BLaER1 treated with 17β-estradiol and CSF1 and Interleukin-3, amounts not matched to agents 10 nM and 100 nM (cell line): Measurements from ENCODE around the gene FBXL16.
A peak's percentile ranks its signal among the peaks of the same experiment; 100 is the strongest.
"Not testable (repeated sequence)": the region's sequence is repeated elsewhere in the genome, so short reads cannot be mapped to it uniquely, and the experiment has no call there.

Source experiments
- H3K27ac ChIP-seq, 11 experiments: shearing (Covaris generic); formaldehyde crosslinking; 2 replicates each; pipeline ENCODE4 v1.8.1; 2022
- H3K27me3 ChIP-seq, 11 experiments: shearing (Covaris generic); formaldehyde crosslinking; 2 replicates each; pipeline ENCODE4 v1.8.1; 2022
- H3K36me3 ChIP-seq, 11 experiments: shearing (Covaris generic); formaldehyde crosslinking; 2 replicates each; pipeline ENCODE4 v1.8.1; 2022
- H3K4me1 ChIP-seq, 10 experiments: shearing (Covaris generic); formaldehyde crosslinking; 2 replicates each; pipeline ENCODE4 v1.8.1; 2022
- H3K4me2 ChIP-seq, 11 experiments: shearing (Covaris generic); formaldehyde crosslinking; 2 replicates each; pipeline ENCODE4 v1.8.1; 2022
- H3K4me3 ChIP-seq, 10 experiments: shearing (Covaris generic); formaldehyde crosslinking; 2 replicates each; pipeline ENCODE4 v1.8.1; 2022
- H3K9ac ChIP-seq, 11 experiments: shearing (Covaris generic); formaldehyde crosslinking; 2 replicates each; pipeline ENCODE4 v1.8.1; 2022
- H3K9me3 ChIP-seq, 11 experiments: shearing (Covaris generic); formaldehyde crosslinking; replicated peaks in 1 of 11; 2 replicates each; pipeline ENCODE4 v1.8.1; 2022
- H4K20me1 ChIP-seq, 11 experiments: shearing (Covaris generic); formaldehyde crosslinking; 2 replicates each; pipeline ENCODE4 v1.8.1; 2022
- Cebpa-rat ChIP-seq, 11 experiments: shearing (Covaris generic); IDR thresholded peaks; 2 replicates each; pipeline ENCODE4 v1.8.1; 2022

FBXL16 gene, protein sequence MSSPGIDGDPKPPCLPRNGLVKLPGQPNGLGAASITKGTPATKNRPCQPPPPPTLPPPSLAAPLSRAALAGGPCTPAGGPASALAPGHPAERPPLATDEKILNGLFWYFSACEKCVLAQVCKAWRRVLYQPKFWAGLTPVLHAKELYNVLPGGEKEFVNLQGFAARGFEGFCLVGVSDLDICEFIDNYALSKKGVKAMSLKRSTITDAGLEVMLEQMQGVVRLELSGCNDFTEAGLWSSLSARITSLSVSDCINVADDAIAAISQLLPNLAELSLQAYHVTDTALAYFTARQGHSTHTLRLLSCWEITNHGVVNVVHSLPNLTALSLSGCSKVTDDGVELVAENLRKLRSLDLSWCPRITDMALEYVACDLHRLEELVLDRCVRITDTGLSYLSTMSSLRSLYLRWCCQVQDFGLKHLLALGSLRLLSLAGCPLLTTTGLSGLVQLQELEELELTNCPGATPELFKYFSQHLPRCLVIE

DNA sequence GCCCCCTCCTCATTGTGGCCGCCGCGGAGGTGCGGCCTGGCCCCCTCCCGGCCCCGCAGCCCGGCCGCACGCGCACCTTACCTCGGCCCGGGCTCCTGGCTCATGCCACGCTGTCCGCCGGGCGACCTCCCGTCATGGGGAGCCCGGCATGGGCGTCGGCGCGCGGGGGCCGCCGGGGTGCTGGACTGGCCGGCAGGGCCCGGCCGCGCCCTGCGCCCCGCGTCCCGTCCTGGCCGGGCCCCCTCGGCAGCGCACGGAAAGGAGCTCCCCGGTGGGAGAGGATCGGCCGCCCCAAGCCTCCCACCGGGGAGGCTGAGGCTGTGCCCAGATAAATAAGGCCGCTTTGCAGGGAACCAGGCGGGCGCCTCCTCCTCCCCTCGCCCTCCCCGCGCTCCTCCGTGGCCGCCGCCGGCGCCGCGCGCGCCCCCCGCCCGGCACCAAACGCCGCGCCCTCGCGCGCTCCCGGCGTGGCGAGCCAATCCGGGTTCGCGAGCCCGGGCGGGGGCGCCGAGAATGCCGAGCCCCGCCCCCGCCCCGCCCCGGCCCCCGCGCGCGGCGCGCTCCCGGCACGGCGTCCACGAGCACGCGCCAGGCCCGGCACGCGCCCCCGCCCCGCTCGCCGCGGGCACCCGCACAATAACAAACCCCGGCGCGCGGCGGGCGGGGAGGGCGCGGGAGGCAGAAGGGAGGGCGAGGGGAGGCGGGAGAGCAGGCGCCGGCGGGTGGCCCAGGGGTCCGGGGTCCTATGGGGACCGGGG lies at the start of gene FBXL16:
FBXL16 (minus strand) TSS at position 371 of the 758 bp plus-strand sequence. CDS start 8,396 bp downstream, outside the sequence.
- H4K20me1 ChIP-seq = peaks cover 0 to 98% (median 76%) of the 10 kb centered on the region in 11 experiments; a peak in 18 of 22 replicates
- peak within 1 kb of the TSS; percentile 83 to 94 (median 91) for H3K4me2 ChIP-seq
- H3K9ac ChIP-seq = peak within 1 kb of the TSS in 5 of 11 experiments; percentile 19 to 56 (median 47); a peak in 7 of 22 replicates
- H3K27ac ChIP-seq = no peak within 1 kb of the TSS
- peaks cover 100% of the 10 kb centered on the region in 11 experiments for H3K27me3 ChIP-seq
- peak within 1 kb of the TSS; percentile 34 to 67 (median 57); a peak in 19 of 20 replicates for H3K4me3 ChIP-seq
- H3K9me3 ChIP-seq = no peaks in the 10 kb centered on the region
- H3K36me3 ChIP-seq = no peaks in the 10 kb centered on the region
- H3K4me1 ChIP-seq = peaks cover 0 to 37% (median 23%) of the 10 kb centered on the region in 10 experiments; a peak in 16 of 20 replicates
- no peak for TF ChIP-seq Cebpa-rat (IDR thresholded peaks at IDR 0.05)

DNA sequence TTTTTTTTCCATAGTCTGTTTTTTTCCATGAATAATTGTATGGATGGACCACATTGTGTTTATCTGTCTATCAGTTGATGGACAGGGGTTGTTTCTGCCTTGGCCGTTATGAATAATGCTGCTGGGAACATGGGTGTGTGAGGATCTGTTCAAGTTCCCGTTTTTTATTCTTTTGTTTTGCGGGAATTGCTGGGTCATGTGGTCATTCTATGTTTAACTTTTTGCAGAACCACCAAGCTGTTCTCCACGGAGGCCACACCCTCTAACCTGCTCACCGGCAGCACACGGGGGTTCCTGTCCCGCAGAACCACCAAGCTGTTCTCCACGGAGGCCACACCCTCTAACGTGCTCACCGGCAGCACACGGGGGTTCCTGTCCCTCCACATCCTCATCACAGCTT lies 49.1 kb upstream of the FBXL16 start:
- no peaks in the 10 kb centered on the region for H3K27me3 ChIP-seq
- H3K4me3 ChIP-seq = no peak overlapping the region; a peak in 1 of 20 replicates
- H3K4me2 ChIP-seq = peak overlapping the region in 10 of 11 experiments; percentile 12 to 84 (median 65); a peak in 17 of 22 replicates
- H3K4me1 ChIP-seq = peaks cover 25 to 64% (median 33%) of the 10 kb centered on the region in 10 experiments
- TF ChIP-seq Cebpa-rat (IDR thresholded peaks at IDR 0.05) = no peak
- no peaks in the 10 kb centered on the region for H4K20me1 ChIP-seq
- H3K36me3 ChIP-seq = no peaks in the 10 kb centered on the region
- peak overlapping the region in 3 of 11 experiments; percentile 49 to 67 (median 58); a peak in 6 of 22 replicates for H3K27ac ChIP-seq
- H3K9me3 ChIP-seq = peaks cover 0 to 5% (median 0%) of the 10 kb centered on the region in 11 experiments; a peak in 2 of 22 replicates
- peak overlapping the region in 2 of 11 experiments; percentile 32 to 35; a peak in 3 of 22 replicates for H3K9ac ChIP-seq

DNA sequence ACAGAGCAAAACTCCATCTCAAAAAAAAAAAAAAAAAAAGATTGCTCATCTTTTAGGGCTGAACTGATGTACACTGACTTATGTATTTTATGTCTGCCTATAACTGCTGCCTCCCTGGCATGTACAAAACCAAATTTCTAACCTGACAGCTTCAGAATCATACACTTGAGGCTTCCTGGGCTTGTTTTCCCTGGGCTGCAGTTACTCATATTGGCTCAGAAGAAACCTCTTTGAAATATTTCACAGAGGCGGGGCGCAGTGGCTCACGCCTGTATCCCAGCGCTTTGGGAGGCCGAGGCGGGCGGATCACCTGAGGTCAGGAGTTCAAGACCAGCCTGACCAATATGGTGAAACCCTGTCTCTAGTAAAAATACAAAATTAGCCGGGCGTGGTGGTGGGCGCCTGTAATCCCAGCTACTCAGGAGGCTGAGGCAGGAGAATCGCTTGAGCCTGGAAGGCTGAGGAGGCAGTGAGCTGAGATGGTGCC lies 48.6 kb upstream of the FBXL16 start:
- not testable (repeated sequence) for H4K20me1 ChIP-seq, H3K27me3 ChIP-seq, H3K36me3 ChIP-seq, H3K4me3 ChIP-seq, H3K9me3 ChIP-seq
- peaks cover 25 to 64% (median 33%) of the 10 kb centered on the region in 10 experiments for H3K4me1 ChIP-seq
- peak overlapping the region in 2 of 11 experiments; percentile 32 to 35; a peak in 3 of 22 replicates for H3K9ac ChIP-seq
- peak overlapping the region in 8 of 11 experiments; percentile 12 to 84 (median 80); a peak in 14 of 22 replicates for H3K4me2 ChIP-seq
- H3K27ac ChIP-seq = peak overlapping the region in 3 of 11 experiments; percentile 49 to 67 (median 58); a peak in 7 of 22 replicates

DNA sequence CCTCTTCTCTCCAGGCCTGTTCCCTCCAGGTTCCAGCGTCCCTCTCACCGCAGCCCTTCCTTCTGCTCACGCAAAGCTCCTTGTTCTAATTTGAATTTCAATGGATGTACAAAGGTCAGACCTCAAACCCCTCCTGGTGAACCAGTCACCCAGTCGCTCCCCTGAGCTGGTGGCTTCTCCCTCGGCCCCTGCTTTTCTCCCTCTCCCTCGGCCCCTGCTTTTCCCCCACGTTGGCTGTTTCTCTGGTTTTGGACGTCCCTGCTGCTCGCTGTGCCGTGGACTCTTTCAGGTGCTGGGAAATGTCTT lies 46.4 kb upstream of the FBXL16 start:
- Histone ChIP-seq H3K4me3 (no peak overlapping the region), H3K36me3 (no peaks in the 10 kb centered on the region), H3K9ac (peak overlapping the region in 1 of 11 experiments; percentile 15; a peak in 2 of 22 replicates), H4K20me1 (no peaks in the 10 kb centered on the region), H3K4me2 (peak overlapping the region in 3 of 11 experiments; percentile 15 to 48 (median 37); a peak in 5 of 22 replicates), H3K27ac (no peak overlapping the region; a peak in 1 of 22 replicates), H3K27me3 (no peaks in the 10 kb centered on the region), H3K4me1 (peaks cover 12 to 50% (median 20%) of the 10 kb centered on the region in 10 experiments), H3K9me3 (peaks cover 0 to 5% (median 0%) of the 10 kb centered on the region in 11 experiments; a peak in 2 of 22 replicates)
- TF ChIP-seq Cebpa-rat (IDR thresholded peaks at IDR 0.05) = no peak

DNA sequence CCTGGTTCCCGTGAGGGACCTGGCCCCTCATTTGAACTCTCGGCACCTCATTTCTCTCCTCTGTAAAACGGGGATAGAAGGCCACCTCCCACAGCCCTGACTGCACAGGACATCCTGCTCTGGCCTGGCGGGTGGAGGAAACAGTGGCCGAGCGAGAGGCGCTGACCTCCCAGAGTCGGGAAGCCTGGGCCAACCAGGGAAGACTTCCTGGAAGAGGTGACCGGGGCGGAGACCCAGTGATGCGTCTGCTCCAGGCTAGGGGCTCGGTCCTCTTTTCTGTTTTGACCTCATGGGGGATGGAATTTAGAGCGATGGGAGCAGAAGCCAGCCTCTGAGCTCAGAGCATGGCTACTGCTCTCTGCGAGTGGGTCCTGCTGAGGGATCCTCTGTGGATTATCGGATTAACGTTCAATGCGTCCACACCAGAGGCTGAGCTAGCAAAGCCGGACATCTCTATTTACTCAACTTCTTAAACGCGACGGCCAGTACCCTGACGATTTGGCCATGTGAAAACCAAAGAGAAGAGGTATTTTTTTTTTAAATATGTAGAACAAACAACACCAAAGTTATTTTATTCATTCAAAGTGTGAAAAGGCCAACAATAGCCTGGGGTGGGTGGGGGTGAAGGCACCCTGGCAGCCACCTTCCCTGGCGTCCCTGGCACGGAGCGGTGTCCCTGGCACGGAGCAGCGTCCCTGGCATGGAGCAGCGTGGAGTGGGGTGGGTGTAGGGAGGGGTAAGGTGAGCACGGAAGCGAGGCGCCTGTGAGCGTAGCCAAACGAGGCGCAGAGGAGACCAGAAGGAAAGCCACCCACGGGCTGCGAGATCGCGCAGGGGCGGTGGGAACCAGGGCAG lies 45.8 kb upstream of the FBXL16 start:
- Histone ChIP-seq H3K9ac (no peak overlapping the region; a peak in 1 of 22 replicates), H3K4me1 (peaks cover 7 to 44% (median 14%) of the 10 kb centered on the region in 10 experiments; a peak in 18 of 20 replicates), H3K9me3 (peaks cover 0 to 3% (median 0%) of the 10 kb centered on the region in 11 experiments; a peak in 2 of 22 replicates), H3K36me3 (no peaks in the 10 kb centered on the region), H3K27ac (no peak overlapping the region), H4K20me1 (no peaks in the 10 kb centered on the region), H3K4me2 (peak overlapping the region in 2 of 11 experiments; percentile 37 to 48; a peak in 3 of 22 replicates), H3K4me3 (no peak overlapping the region), H3K27me3 (no peaks in the 10 kb centered on the region)
- TF ChIP-seq Cebpa-rat (IDR thresholded peaks at IDR 0.05) = no peak

DNA sequence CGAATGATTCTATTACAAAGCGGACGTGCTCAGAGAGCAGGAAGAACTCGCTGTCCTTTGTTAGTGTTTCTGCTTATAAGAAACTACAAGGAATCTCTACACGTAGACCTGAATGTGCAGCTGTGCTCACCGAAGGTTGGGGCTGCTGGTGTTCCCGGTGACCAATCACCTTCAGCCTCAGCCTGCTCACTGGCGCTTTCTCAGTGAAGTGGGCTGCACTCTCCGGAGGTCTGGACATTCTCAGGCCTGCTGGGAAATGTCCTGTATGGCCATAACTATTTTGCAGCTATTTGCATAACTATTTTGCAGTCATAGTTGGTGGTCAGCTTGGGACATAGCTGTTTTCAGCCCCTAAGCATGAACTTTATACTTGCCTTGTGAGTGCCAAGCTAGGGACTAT lies 44.9 kb upstream of the FBXL16 start:
- H3K36me3 ChIP-seq = no peaks in the 10 kb centered on the region
- H3K9ac ChIP-seq = no peak overlapping the region
- no peak overlapping the region for H3K4me2 ChIP-seq
- no peaks in the 10 kb centered on the region for H3K9me3 ChIP-seq
- no peak overlapping the region for H3K27ac ChIP-seq
- no peak overlapping the region for H3K4me3 ChIP-seq
- TF ChIP-seq Cebpa-rat (IDR thresholded peaks at IDR 0.05) = no peak
- no peaks in the 10 kb centered on the region for H3K27me3 ChIP-seq
- H4K20me1 ChIP-seq = no peaks in the 10 kb centered on the region
- H3K4me1 ChIP-seq = peaks cover 6 to 39% (median 13%) of the 10 kb centered on the region in 10 experiments; a peak in 17 of 20 replicates

DNA sequence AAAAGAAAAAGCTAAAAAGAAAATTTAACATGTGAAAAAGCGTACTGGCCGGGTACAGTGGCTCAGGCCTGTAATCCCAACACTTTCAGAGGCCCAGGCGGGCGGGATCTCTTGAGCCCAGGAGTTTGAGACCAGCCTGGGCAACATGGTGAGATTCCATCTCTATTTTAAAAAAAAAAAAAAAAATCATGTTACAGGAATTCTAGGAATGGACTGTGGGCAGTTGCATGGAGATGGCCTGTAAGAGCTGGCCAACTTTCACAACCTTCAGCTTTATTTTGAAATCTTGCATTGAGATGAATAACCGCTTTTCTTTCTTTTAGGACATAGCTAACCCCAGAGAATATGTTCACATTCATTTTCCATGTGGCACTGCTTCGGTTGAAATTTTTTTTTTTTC lies 43.4 kb upstream of the FBXL16 start:
- H4K20me1 ChIP-seq = no peaks in the 10 kb centered on the region
- no peak overlapping the region for H3K4me2 ChIP-seq

More for the DNA sequence above, 43.4 kb upstream of the FBXL16 start:
- no peak overlapping the region for H3K4me3 ChIP-seq
- peaks cover 0 to 24% (median 3%) of the 10 kb centered on the region in 10 experiments; a peak in 10 of 20 replicates for H3K4me1 ChIP-seq
- H3K27me3 ChIP-seq = no peaks in the 10 kb centered on the region
- TF ChIP-seq Cebpa-rat (IDR thresholded peaks at IDR 0.05) = no peak
- no peak overlapping the region for H3K9ac ChIP-seq
- H3K36me3 ChIP-seq = no peaks in the 10 kb centered on the region
- H3K9me3 ChIP-seq = no peaks in the 10 kb centered on the region
- no peak overlapping the region for H3K27ac ChIP-seq
